ENCODE results near the gene SLC26A1. TPM values are rescaled to one million over a fixed set of nuclear protein-coding genes. Genes with fewer than 3 reads are reported as not detected.
A peak's percentile ranks its signal among the peaks of the same experiment; 100 is the strongest.
"Not testable (repeated sequence)": the region's sequence is repeated elsewhere in the genome, so short reads cannot be mapped to it uniquely, and the experiment has no call there.

SLC26A1 gene
- polyA plus RNA-seq, 3 donors = 14.2 to 23.4 (median 19.3) TPM

GRCh38 chr4:986879-987623 lies 6.2 kb downstream of the SLC26A1 start, which contains the start of gene IDUA:
Gene IDUA (plus strand): TSS chr4:987044. CDS start chr4:987085, 41 bp downstream.
- peak; percentile 78 for DNase-seq

DNA sequence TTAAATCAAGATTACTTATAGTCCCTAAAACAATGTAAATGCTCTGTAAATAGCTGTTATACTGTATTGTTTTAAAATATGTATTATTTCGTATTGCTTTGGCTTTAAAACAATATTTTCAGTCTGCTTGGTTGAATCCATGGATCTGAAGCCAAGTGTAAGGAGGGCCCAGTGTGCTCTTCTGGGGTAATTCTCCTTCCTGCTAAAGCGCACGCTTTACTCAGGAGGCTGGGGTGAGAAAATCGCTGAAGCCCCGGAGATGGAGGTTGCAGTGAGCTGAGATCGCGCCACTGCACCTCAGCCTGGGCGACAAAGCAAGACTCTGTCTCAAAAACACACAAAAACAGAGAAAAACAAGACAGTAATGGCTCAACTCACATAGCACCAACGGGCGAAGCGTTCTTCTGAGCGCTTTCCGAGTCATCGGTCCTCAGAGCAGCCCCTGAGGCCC lies 6.8 kb downstream of the SLC26A1 start:
- no peak for DNase-seq

DNA sequence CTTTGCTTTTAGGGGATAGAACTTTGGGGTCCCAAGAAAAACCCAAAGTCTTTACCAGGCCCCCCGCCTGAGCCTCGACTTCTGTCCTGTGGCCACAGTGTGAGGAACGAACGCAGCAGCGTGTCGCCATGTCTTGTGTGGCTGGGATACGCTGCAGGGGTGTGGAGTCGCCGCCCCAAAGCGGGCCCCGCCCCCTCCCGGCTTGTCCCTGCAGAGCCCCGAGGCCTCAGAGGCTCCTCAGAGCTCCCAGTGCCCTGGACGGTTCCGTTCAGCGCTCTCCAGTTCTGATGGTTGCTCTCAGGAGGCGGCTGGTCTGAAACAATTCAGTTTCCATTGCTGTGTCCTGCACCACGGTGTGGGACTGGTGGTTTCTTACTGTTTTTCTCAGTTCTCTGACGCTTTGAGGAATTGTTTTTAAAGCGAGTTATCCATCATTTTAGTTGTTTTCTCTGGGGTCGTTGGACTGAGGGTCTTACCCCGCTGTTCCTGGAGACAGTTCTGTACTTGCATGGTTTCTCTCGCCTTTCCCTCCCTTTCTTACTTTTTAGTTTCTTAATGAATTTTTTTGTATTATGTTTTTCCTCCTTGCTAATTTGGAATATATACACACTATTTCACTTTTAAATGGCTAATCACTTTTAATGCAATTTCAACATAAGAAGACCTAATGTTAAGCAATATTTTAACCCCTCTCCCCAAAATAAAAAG lies 7.9 kb downstream of the SLC26A1 start:
- DNase-seq = no peak

DNA sequence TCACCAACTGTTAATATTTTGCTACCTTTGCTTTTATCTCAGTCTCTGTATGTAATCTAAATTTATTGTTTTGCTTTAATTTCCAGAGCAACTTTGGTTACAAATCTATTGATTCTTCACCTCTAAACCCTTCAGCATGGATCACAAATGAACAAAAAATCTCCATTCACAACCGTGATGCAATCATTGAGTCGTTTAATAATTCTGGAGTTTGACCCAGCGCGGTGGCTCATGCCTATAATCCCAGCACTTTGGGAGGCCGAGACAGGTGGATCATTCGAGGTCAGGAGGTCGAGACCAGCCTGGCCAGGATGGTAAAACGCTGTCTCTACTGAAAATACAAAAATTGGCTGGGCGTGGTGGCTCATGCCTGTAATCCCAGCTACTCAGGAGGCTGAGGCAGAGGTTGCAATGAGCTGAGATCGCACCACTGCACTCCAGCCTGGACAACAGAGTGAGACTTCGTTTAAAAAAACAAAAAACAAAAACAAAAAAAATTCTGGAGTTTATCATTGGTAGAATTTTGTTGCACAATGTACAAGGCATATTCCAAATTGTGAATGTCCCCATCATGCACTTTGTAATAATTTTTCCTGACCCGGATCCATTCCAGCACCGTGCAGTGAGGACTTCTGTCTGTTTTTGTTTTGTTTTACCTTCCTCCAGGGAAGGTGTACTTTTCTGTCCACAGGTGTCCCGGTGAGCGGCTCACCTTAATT lies 8.7 kb downstream of the SLC26A1 start:
- DNase-seq = no peak

GRCh38 chr4:982814-983213 lies 10.4 kb downstream of the SLC26A1 start:
- DNase-seq = no peak

DNA sequence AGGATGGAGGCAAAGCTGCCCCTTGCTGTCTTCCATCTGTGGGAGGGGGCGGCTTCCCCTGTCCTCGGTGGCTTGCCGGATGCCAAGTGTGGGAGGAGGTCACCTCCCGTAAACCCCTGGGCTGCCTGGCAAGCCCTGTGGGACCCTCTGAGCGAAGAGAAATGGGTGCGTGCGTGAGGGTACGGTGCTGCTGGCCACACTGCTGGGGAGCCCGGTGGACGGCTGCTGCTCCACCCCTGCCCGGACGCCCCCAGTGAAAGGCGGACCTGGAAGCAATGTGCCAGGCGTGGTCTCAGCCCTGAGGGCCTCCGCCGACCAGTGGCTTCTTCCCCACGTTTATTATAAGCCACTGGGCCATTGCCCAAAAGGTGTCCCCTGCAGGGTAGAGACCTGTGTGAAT lies 10.9 kb downstream of the SLC26A1 start:
- no peak for DNase-seq

- no peak for DNase-seq
These were observed 14.1 kb downstream of the SLC26A1 start for GRCh38 chr4:978957-979701.

GRCh38 chr4:976016-976415 lies 17.2 kb downstream of the SLC26A1 start:
- DNase-seq = not testable (repeated sequence)

DNA sequence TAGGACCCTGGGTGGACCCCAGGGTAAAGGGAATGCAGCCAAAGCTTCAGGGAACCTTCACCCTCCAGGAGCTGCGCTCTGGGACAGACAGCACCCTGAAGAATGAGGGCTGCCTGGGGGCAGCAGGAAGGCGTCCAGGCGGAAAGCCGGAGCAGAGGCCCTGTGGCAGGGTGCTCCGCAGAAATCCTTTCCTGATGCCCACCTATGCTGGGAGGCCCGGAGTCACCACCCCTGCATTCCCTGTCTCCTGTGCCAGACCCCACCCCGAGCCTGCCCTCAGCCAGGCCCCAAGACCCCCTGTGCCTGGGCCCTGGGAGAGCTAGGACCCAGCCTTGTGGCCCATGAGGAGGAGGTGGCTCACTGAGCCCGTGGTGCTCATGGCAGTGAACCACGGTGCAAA lies 18.5 kb downstream of the SLC26A1 start:
- no peak for DNase-seq

- DNase-seq = peak; percentile 75
These were observed 19.5 kb downstream of the SLC26A1 start, which contains the start of gene DGKQ for GRCh38 chr4:973431-974397. Gene DGKQ (minus strand): TSS chr4:973569. CDS start chr4:973482, 87 bp downstream.

GRCh38 chr4:972651-973424 lies 20.4 kb downstream of the SLC26A1 start:
- DNase-seq = no peak

DNA sequence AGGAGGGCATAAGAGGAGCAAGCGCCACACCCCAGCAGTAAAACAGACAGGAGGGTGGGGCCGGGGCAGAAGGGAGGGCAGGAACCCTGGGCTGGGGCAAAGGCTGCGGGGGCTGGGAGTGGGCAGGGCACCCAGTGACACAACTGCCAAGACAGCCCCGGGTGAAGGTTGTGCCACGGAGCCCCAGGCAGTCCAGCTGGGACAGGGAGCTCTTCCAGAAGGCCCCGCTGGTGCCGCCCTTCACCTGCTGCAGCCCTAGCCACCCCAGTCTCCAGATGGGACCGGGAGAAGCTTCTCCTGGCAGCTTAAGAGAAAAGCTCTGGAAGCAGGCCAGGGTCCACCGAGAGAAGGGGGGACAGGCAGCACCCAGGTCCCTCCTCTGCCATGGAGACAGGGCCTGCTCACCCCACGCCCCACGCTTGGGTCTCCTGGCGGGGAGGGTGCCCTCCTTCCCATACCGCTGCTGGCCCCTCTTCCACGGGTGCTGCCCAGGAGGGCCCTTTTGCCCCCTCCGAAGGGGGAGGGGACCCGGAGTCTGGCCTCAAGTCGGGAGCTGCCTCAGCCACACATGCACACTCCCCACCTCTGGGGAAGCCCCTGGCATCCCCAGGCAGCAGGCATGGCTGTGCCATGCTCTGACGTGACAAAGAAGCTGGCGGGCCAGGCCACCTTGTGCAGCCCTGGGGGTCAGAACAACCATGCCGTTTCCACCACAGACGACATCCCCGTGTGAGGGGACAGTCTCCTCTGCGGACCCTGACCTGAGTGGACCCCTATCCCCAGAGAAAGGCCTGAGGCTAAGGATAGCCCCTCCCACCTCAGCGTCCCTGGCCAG lies 21.3 kb downstream of the SLC26A1 start:
- DNase-seq = no peak

GRCh38 chr4:970854-971520 lies 22.2 kb downstream of the SLC26A1 start:
- no peak for DNase-seq

DNA sequence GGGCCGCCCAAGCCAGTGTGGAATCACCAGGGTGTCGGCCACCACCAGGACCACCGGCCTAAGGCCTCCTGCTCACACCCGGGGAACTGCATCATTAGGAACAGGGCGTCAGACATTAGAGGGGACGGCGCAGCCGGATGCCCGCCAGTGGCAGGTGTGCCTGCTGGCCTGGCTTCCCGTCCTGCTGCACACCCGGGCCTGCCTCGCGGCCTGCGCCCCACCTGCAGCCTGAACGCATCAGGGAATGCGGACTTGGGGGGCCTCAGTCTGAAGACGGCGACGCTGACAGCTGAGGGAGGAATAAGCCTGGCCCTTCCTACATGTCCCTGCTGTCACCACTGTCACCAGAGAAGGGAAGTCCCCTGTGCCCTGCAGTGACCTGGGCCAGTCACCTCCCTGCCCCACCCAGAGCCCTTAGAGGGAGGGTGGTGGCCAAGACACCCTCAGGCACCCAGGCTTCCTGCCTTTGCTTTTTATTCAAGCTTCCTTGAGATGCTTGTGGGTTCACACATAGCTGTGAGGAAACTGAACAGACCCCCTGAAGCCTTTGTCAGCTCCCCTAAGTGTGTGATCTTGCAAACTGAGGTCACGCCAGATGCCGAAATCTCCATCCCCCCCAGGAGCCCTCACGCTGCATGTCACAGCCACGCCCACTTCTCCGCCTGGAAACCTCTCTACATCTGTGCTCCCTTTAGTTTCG lies 23.0 kb downstream of the SLC26A1 start:
- DNase-seq = no peak

GRCh38 chr4:968621-969394 lies 24.4 kb downstream of the SLC26A1 start:
- DNase-seq = no peak

DNA sequence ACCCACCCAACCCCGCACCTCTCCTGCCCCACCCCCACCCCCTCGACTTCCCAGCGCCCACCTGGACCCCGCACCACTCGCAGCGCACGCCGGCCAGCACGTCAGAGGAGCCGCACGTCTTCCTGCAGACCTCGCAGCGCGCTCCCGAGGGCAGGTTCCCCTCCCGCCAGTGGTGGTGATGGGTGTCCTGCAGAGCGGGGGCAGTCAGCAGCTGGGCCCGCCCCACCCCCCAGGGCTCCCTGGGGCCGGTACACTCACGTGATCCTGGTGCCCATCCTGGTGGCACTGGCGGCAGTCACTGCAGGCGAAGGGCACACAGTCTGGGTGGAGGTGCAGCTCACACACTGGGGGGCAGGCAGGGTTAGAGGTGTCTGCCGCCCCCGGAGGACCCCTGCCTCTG lies 25.0 kb downstream of the SLC26A1 start:
- no peak for DNase-seq
